Smooth muscle cell (in vitro differentiated cells): ENCODE results near the gene NELFB. TPM values are rescaled to one million over a fixed set of nuclear protein-coding genes. Genes with fewer than 3 reads are reported as not detected.

Source experiments
- DNase-seq: peaks from one replicate; lab custom pipeline; 2025; ENCODE audit not compliant: unreplicated experiment; lab: John Stamatoyannopoulos, UW
- H2AFZ ChIP-seq: fragments of 200-600 bp; sonication (generic); 2 replicates; pipeline ENCODE4 v1.6.0; 2016; ENCODE audit warnings: antibody characterized with exemption, low read depth, mild to moderate bottlenecking
- H3F3A ChIP-seq: fragments of 200-600 bp; sonication (generic); 2 replicates; pipeline ENCODE4 v1.6.0; 2017; ENCODE audit warnings: antibody characterized with exemption, low read depth
- H3K27ac ChIP-seq: fragments of 200-600 bp; sonication (generic); 2 replicates; pipeline ENCODE4 v1.5.1; 2016; ENCODE audit warnings: low read depth, mild to moderate bottlenecking
- H3K27me3 ChIP-seq: fragments of 200-600 bp; sonication (generic); 2 replicates; pipeline ENCODE4 v1.6.1; 2016; ENCODE audit warnings: low read depth, mild to moderate bottlenecking
- H3K36me3 ChIP-seq: fragments of 200-600 bp; sonication (generic); 2 replicates; pipeline ENCODE4 v1.5.1; 2016; ENCODE audit warnings: low read depth
- H3K4me1 ChIP-seq: fragments of 200-600 bp; sonication (generic); 2 replicates; pipeline ENCODE4 v1.5.1; 2016; ENCODE audit warnings: low read depth
- H3K4me2 ChIP-seq: fragments of 200-600 bp; sonication (generic); 2 replicates; pipeline ENCODE4 v1.6.0; 2016; ENCODE audit warnings: mild to moderate bottlenecking
- H3K4me3 ChIP-seq: fragments of 200-600 bp; sonication (generic); 2 replicates; pipeline ENCODE4 v1.5.1; 2016; ENCODE audit warnings: mild to moderate bottlenecking
- H3K79me2 ChIP-seq: fragments of 200-600 bp; sonication (generic); 2 replicates; pipeline ENCODE4 v1.6.0; 2016; ENCODE audit warnings: low read depth, mild to moderate bottlenecking
- H3K9ac ChIP-seq: fragments of 200-600 bp; sonication (generic); 2 replicates; pipeline ENCODE4 v1.6.0; 2016; ENCODE audit warnings: low read depth
- H3K9me3 ChIP-seq: fragments of 200-600 bp; sonication (generic); replicated peaks from 2 replicates; pipeline ENCODE4 v1.5.1; 2016; ENCODE audit warnings: low read depth
- H4K20me1 ChIP-seq: fragments of 200-600 bp; sonication (generic); 2 replicates; pipeline ENCODE4 v1.6.0; 2016; ENCODE audit warnings: low read depth
- CTCF ChIP-seq: fragments of 200-600 bp; sonication (generic); IDR thresholded peaks from 2 replicates; pipeline ENCODE4 v1.5.1; 2017; ENCODE audit warnings: borderline replicate concordance, mild to moderate bottlenecking, antibody characterized with exemption; ENCODE audit not compliant: insufficient read depth, poor library complexity, severe bottlenecking
- WGBS: methylation state at CpG from one replicate; pipeline ENCODE4 v1.1.7; 2016; ENCODE audit warnings: low lambda C conversion rate; 5-methylcytosine and 5-hydroxymethylcytosine counted together
- polyA plus RNA-seq: library from polyadenylated mRNA; unstranded; fragments of >200 nt; fragmentation: Nextera tagmentation; extraction: Ambion mirVana; gene quantifications from 2 replicates; pipeline ENCODE4 v1.2.1, GENCODE V29; 2016
- total RNA-seq: library from RNA; depleted of rRNA; stranded (reverse); fragments of >200 nt; gene quantifications from 2 replicates; pipeline ENCODE4 v1.2.3, GENCODE V29; 2014

NELFB gene
- total and polyA plus RNA-seq, 2 experiments from 2014 or later: 23.3 to 60.9 TPM

DNA sequence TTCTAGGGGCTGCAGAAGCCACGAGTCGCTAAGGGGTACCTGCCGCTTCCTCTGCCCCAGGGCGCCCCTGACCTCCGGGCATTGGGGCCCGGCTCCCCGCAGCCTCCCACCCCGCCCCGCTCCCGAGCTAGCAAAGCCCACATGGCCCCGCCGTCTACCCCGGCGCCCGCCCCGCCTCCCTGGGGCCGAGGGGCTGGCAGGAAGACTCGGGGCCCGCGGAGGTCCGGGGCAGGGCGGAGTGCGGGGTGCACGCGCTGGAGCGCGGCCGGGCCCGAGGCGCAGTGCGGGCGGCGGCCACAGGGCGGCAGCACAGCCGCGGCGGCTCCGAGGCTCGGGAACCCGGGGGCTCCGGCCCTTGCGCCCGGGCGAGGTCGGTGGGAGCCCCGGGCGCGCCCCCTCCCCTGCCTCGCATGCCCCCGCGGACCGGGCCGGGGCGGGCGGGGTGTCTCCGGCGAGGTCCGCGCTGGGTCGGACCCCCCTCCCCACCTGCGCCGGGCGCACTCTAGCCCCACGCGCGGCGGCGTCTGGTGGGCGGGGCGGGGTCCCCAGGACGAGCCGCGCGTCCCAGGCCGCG, 40.2 kb downstream of the NELFB start:
- Histone ChIP-seq H4K20me1 (peaks cover 7% of the 10 kb centered on the region), H3K4me3 (peak overlapping the region; percentile 27), H3K27ac (no peak overlapping the region), H3K36me3 (no peaks in the 10 kb centered on the region), H3K4me2 (peak overlapping the region; percentile 60), H3K4me1 (peaks cover 22% of the 10 kb centered on the region), H2AFZ (no peak overlapping the region), H3K79me2 (no peaks in the 10 kb centered on the region), H3K9ac (no peak overlapping the region), H3K27me3 (peaks cover 55% of the 10 kb centered on the region), H3F3A (no peaks in the 10 kb centered on the region), H3K9me3 (no peaks in the 10 kb centered on the region)
- peak; percentile 48 for TF ChIP-seq CTCF
- WGBS: 36% methylated on average over 5 of the region's 76 CpGs
- no peak for DNase-seq

- Histone ChIP-seq H3K4me3 (peak overlapping the region; percentile 31), H3K79me2 (no peaks in the 10 kb centered on the region), H3K4me2 (peak overlapping the region; percentile 60), H3K9ac (no peak overlapping the region), H3K36me3 (no peaks in the 10 kb centered on the region), H3K27me3 (peaks cover 58% of the 10 kb centered on the region), H3K27ac (no peak overlapping the region), H3F3A (no peaks in the 10 kb centered on the region), H4K20me1 (peaks cover 9% of the 10 kb centered on the region), H3K9me3 (no peaks in the 10 kb centered on the region), H2AFZ (no peak overlapping the region), H3K4me1 (peaks cover 25% of the 10 kb centered on the region)
- WGBS: 11% methylated on average over 53 of the region's 78 CpGs
- no peak for TF ChIP-seq CTCF
- DNase-seq: no peak
These were observed 40.9 kb downstream of the NELFB start for GRCh38 chr9:137295849-137296669.

- no peaks in the 10 kb centered on the region for H3K36me3 ChIP-seq
- no peak overlapping the region for H3K9ac ChIP-seq
- H3K4me2 ChIP-seq: no peak overlapping the region
- WGBS: 71% methylated on average over 22 of the region's 24 CpGs
- no peak overlapping the region for H3K4me3 ChIP-seq
- H3K4me1 ChIP-seq: peaks cover 25% of the 10 kb centered on the region
- peaks cover 58% of the 10 kb centered on the region for H3K27me3 ChIP-seq
- TF ChIP-seq CTCF: no peak
- no peak overlapping the region for H3K27ac ChIP-seq
- peaks cover 9% of the 10 kb centered on the region for H4K20me1 ChIP-seq
- no peak overlapping the region for H2AFZ ChIP-seq
- no peaks in the 10 kb centered on the region for H3F3A ChIP-seq
- no peaks in the 10 kb centered on the region for H3K9me3 ChIP-seq
- no peak for DNase-seq
- H3K79me2 ChIP-seq: no peaks in the 10 kb centered on the region
These were observed 41.8 kb downstream of the NELFB start for GRCh38 chr9:137296670-137297664.
